Spleen (tissue), 7 donors: Measurements from ENCODE around the gene TTN.

Experiments used
- CTCF ChIP-seq, 11 experiments: fragments of 200-600 bp in 7 of 11; fragments of 450-650 bp in 4 of 11; sonication (generic) in 4 of 11; IDR thresholded peaks in 8 of 11; conservative IDR thresholded peaks in 3 of 11; 1 replicate in 7 of 11; 2 replicates in 4 of 11; pipeline versions ENCODE4 v1.4.0 to v1.8.0; 2016 to 2021; ENCODE audit warnings: antibody characterized with exemption in 11 of 11, inconsistent platforms in 4 of 11, mild to moderate bottlenecking in 1 of 11
- POLR2A ChIP-seq, 3 donors: fragments of 450-650 bp; IDR thresholded peaks; one replicate each; pipeline ENCODE4 v1.5.1; 2017; ENCODE audit warnings: antibody characterized with exemption in 3 of 3, mild to moderate bottlenecking in 1 of 3
- POLR2AphosphoS5 ChIP-seq, 3 donors: sonication (generic); formaldehyde crosslinking; IDR thresholded peaks; one replicate each; pipeline ENCODE4 v1.5.1; 2017; ENCODE audit warnings: antibody characterized with exemption in 3 of 3
- donor health status: DM: no; HTN: no; CAD: no; lungs with moderate emphysema.
- donor health status: DM: no; HTN: no; CAD: no.
- donor health status: DM: no; HTN: no; CAD: no.

- TF ChIP-seq POLR2AphosphoS5 (IDR thresholded peaks at IDR 0.05), result no peak
- no peak for TF ChIP-seq POLR2A (IDR thresholded peaks at IDR 0.05)
- TF ChIP-seq CTCF (IDR thresholded peaks at IDR 0.05 in 8 of 11, conservative IDR thresholded peaks at IDR 0.05 in 3 of 11), result no peak
Measured at GRCh38 chr2:178499640-178500039, 307.6 kb downstream of the TTN start.
